ENCODE data around the gene RSPH9.

RSPH9 gene

GRCh38 chr6:43717822-43718221 is 73.0 kb downstream of the RSPH9 start:
- TF ChIP-seq POLR2AphosphoS5 (IDR thresholded peaks at IDR 0.05; ENCODE audit: low read depth, low read length): no peak
- TF ChIP-seq SIN3A (IDR thresholded peaks at IDR 0.05; ENCODE audit: borderline replicate concordance, insufficient read depth, low read length): no peak
- TF ChIP-seq REST (IDR thresholded peaks at IDR 0.05; ENCODE audit: insufficient read depth in 1 of 2, low read depth in 2 of 2, low read length in 2 of 2): no peak
- TF ChIP-seq TAF1 (IDR thresholded peaks at IDR 0.05; ENCODE audit: borderline replicate concordance, insufficient read depth, low read length): no peak
- TF ChIP-seq FOXP2 (optimal IDR thresholded peaks at IDR 0.05; ENCODE audit: borderline replicate concordance, extremely low read depth, extremely low read length, insufficient read depth): no peak

- no peak for TF ChIP-seq POLR2AphosphoS5 (IDR thresholded peaks at IDR 0.05; ENCODE audit: low read depth, low read length)
- no peak for TF ChIP-seq TAF1 (IDR thresholded peaks at IDR 0.05; ENCODE audit: borderline replicate concordance, insufficient read depth, low read length)
- no peak for TF ChIP-seq FOXP2 (optimal IDR thresholded peaks at IDR 0.05; ENCODE audit: borderline replicate concordance, extremely low read depth, extremely low read length, insufficient read depth)
- TF ChIP-seq REST (IDR thresholded peaks at IDR 0.05; ENCODE audit: insufficient read depth in 1 of 2, low read depth in 2 of 2, low read length in 2 of 2): no peak
- TF ChIP-seq SIN3A (IDR thresholded peaks at IDR 0.05; ENCODE audit: borderline replicate concordance, insufficient read depth, low read length): no peak
These were observed 73.7 kb downstream of the RSPH9 start for GRCh38 chr6:43718387-43719105.

- TF ChIP-seq SIN3A (IDR thresholded peaks at IDR 0.05; ENCODE audit: borderline replicate concordance, insufficient read depth, low read length): no peak
- TF ChIP-seq TAF1 (IDR thresholded peaks at IDR 0.05; ENCODE audit: borderline replicate concordance, insufficient read depth, low read length): no peak
- no peak for TF ChIP-seq FOXP2 (optimal IDR thresholded peaks at IDR 0.05; ENCODE audit: borderline replicate concordance, extremely low read depth, extremely low read length, insufficient read depth)
- TF ChIP-seq REST (IDR thresholded peaks at IDR 0.05; ENCODE audit: insufficient read depth in 1 of 2, low read depth in 2 of 2, low read length in 2 of 2): no peak
- TF ChIP-seq POLR2AphosphoS5 (IDR thresholded peaks at IDR 0.05; ENCODE audit: low read depth, low read length): no peak
These were observed 74.7 kb downstream of the RSPH9 start for GRCh38 chr6:43719511-43719910.

- TF ChIP-seq POLR2AphosphoS5 (IDR thresholded peaks at IDR 0.05; ENCODE audit: low read depth, low read length) (no peak), TAF1 (IDR thresholded peaks at IDR 0.05; ENCODE audit: borderline replicate concordance, insufficient read depth, low read length) (no peak), SIN3A (IDR thresholded peaks at IDR 0.05; ENCODE audit: borderline replicate concordance, insufficient read depth, low read length) (no peak), REST (IDR thresholded peaks at IDR 0.05; ENCODE audit: insufficient read depth in 1 of 2, low read depth in 2 of 2, low read length in 2 of 2) (no peak), FOXP2 (optimal IDR thresholded peaks at IDR 0.05; ENCODE audit: borderline replicate concordance, extremely low read depth, extremely low read length, insufficient read depth) (no peak)
These were observed 76.2 kb downstream of the RSPH9 start for GRCh38 chr6:43720999-43721398.
